ENCODE data around the gene KANSL3.

The KANSL3 gene

DNA sequence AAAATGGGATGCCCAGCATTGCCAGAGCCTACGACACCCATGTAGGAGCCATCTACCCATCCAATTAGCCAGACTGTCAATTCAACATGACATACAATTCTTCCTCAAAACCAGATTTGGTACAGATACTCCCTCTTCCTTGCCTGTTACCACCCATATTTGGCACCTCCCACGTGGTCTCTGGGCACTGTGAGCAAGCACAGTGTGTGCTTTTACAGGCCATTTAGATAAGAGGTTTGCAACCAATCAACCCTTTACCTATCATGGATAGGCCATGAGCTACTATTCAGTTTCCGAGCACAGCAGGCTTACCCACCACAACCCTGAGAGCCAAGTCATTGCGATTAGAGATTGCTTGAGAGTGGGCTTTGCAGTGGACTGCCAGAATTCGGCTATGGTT is 60.6 kb downstream of the KANSL3 start:
- no peak overlapping the region for H3K4me3 ChIP-seq (ENCODE audit: low read length)
- TF ChIP-seq, protein P1, sequence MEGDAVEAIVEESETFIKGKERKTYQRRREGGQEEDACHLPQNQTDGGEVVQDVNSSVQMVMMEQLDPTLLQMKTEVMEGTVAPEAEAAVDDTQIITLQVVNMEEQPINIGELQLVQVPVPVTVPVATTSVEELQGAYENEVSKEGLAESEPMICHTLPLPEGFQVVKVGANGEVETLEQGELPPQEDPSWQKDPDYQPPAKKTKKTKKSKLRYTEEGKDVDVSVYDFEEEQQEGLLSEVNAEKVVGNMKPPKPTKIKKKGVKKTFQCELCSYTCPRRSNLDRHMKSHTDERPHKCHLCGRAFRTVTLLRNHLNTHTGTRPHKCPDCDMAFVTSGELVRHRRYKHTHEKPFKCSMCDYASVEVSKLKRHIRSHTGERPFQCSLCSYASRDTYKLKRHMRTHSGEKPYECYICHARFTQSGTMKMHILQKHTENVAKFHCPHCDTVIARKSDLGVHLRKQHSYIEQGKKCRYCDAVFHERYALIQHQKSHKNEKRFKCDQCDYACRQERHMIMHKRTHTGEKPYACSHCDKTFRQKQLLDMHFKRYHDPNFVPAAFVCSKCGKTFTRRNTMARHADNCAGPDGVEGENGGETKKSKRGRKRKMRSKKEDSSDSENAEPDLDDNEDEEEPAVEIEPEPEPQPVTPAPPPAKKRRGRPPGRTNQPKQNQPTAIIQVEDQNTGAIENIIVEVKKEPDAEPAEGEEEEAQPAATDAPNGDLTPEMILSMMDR (conservative IDR thresholded peaks at IDR 0.05; ENCODE audit: low read length): no peak
- no peak for DNase-seq (ENCODE audit: low read depth)

DNA sequence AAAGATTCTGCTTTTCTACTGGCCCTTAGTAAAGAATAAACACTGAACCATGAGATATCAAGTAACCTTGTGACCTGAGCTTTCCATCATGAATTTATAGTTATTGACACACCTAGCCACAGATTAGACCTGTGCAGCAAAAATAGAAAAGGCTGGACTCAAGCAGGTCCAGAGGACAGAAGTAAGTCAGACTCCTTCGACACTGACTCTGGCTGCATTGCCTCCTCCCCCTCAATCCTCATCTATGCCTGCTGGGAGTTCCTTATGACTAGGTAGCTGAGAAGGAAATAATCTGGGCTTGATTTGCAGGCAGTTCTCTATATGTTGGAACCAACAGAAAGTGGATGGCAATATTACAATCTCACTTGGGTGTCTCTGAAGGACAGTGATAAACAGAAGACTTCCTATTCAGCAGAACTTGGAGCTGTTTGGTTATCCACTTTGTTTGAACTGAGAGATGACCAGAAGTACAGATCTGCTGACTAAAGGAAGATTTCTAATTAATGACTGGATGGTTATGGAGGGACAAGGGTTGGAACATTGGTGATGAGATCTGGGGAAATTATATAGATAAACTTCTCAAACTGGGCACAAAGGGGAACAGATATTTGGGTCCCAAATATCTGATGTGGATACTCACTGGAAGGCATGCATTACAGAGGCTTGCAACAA is 62.2 kb downstream of the KANSL3 start:
- TF ChIP-seq, protein P1 (conservative IDR thresholded peaks at IDR 0.05; ENCODE audit: low read length): no peak
- no peak for DNase-seq (ENCODE audit: low read depth)
- H3K4me3 ChIP-seq (ENCODE audit: low read length): no peak overlapping the region

GRCh38 chr2:96574364-96574763 is 63.7 kb downstream of the KANSL3 start:
- no peak for DNase-seq (ENCODE audit: low read depth)
- TF ChIP-seq, protein P1 (conservative IDR thresholded peaks at IDR 0.05; ENCODE audit: low read length): no peak; the same call in 1 of the 2 replicates
- no peak overlapping the region for H3K4me3 ChIP-seq (ENCODE audit: low read length)

GRCh38 chr2:96568094-96568493 is 70.0 kb downstream of the KANSL3 start:
- TF ChIP-seq, protein P1 (conservative IDR thresholded peaks at IDR 0.05; ENCODE audit: low read length): no peak
- H3K4me3 ChIP-seq (ENCODE audit: low read length): no peak overlapping the region

GRCh38 chr2:96565111-96565510 is 73.0 kb downstream of the KANSL3 start:
- DNase-seq (ENCODE audit: low read depth): no peak
- no peak overlapping the region for H3K4me3 ChIP-seq (ENCODE audit: low read length)
- TF ChIP-seq, protein P1 (conservative IDR thresholded peaks at IDR 0.05; ENCODE audit: low read length): no peak

More at GRCh38 chr2:96568094-96568493, 70.0 kb downstream of the KANSL3 start:
- DNase-seq (ENCODE audit: low read depth): no peak

DNA sequence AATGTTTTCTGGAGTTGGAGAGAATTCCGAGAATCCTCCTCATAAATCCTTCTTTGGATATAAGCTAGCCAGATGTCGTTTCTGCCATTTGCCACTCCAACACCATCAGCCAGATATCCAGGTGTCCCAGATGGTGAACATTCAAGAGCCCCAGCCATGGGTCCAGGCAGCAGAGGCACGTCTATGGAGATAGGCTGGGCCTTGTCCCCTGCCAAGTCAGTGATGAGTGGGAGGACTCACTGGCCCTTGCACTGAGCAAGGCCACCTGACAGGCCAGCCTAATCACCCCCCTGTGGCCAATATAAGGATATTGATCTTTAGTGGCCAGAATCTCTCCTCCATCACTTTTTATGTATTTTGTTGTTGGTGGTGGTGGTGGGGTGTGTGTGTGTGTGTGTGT is 73.5 kb downstream of the KANSL3 start:
- H3K4me3 ChIP-seq (ENCODE audit: low read length): no peak overlapping the region
- no peak for DNase-seq (ENCODE audit: low read depth)
- TF ChIP-seq, protein P1 (conservative IDR thresholded peaks at IDR 0.05; ENCODE audit: low read length): no peak

- TF ChIP-seq, protein P1 (conservative IDR thresholded peaks at IDR 0.05; ENCODE audit: low read length): no peak
- no peak for DNase-seq (ENCODE audit: low read depth)
- H3K4me3 ChIP-seq (ENCODE audit: low read length): no peak overlapping the region
These were observed 74.1 kb downstream of the KANSL3 start for GRCh38 chr2:96564026-96564425.

Data from AG10803 (cell line).